ENCODE results near the gene NRXN3.

DNA sequence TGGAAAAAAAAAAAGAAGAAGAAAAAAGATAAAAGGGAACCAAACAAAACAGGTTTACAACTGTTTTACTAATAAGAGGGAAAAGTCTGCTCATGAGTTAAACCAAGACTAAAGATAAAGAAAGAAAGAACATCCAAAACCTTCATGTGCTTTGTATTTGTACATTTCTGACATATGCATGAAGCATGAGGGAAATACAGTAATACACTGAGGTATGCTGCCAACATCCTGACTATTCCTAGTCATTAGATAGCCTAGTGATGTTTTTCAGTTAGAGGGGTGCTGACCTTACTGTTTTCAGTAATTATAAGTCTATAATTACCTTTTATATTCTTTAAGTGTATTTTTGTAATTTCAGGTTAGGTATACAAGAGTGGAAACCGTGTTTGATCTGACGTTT, 1247.8 kb downstream of the NRXN3 start:
- TF ChIP-seq EZH2phosphoT487 (IDR thresholded peaks at IDR 0.05; ENCODE audit: low read depth, severe bottlenecking, unreplicated experiment) (no peak), EZH2 (IDR thresholded peaks at IDR 0.05; ENCODE audit: borderline replicate concordance) (no peak)
- TF ChIP-seq, protein P1, sequence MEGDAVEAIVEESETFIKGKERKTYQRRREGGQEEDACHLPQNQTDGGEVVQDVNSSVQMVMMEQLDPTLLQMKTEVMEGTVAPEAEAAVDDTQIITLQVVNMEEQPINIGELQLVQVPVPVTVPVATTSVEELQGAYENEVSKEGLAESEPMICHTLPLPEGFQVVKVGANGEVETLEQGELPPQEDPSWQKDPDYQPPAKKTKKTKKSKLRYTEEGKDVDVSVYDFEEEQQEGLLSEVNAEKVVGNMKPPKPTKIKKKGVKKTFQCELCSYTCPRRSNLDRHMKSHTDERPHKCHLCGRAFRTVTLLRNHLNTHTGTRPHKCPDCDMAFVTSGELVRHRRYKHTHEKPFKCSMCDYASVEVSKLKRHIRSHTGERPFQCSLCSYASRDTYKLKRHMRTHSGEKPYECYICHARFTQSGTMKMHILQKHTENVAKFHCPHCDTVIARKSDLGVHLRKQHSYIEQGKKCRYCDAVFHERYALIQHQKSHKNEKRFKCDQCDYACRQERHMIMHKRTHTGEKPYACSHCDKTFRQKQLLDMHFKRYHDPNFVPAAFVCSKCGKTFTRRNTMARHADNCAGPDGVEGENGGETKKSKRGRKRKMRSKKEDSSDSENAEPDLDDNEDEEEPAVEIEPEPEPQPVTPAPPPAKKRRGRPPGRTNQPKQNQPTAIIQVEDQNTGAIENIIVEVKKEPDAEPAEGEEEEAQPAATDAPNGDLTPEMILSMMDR (IDR thresholded peaks at IDR 0.05; ENCODE audit: poor library complexity), result no peak
